ENCODE results near the gene AOC2. TPM values are rescaled to one million over a fixed set of nuclear protein-coding genes. Genes with fewer than 3 reads are reported as not detected.
"Not testable (repeated sequence)": the region's sequence is repeated elsewhere in the genome, so short reads cannot be mapped to it uniquely, and the experiment has no call there.

Gene AOC2
- total RNA-seq, 2 experiments from 2014 or later = 2.0 to 2.1 TPM

DNA sequence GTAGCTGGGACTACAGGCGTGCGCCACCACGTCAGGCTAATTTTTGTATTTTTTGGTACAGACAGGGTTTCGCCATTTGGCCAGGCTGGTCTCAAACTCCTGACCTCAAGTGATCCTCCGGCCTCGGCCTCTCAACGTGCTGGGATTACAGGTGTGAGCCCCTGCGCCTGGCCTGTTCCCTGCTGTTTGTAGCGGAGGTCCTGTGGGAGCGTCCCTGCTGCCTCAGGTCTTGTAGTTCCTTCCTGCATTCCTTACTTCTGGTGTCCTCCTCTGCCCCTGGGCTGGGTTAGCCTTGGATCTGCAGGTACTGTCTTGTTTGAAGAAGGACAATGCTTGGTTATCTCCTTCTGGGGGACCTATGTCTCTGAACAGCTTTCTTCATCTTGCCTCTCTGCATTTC lies 32.7 kb downstream of the AOC2 start:
- H3K27me3 Mint-ChIP-seq (ENCODE audit: low read depth) = peaks cover 9% of the 10 kb centered on the region
- ChIA-PET POLR2A (interaction anchor here (0.6 kb wide), 1 partner anchor 259 kb away, joined by 3 read pairs; no protein-coding TSS in a partner anchor), CTCF (no interaction called here)
- no peak for ATAC-seq
- H3K4me1 Mint-ChIP-seq (ENCODE audit: low read depth) = no peaks in the 10 kb centered on the region
- H3K27ac Mint-ChIP-seq = no peak overlapping the region
- no peak for DNase-seq
- no peaks in the 10 kb centered on the region for H3K36me3 Mint-ChIP-seq (ENCODE audit: low read depth)
- no peak overlapping the region for H3K4me3 Mint-ChIP-seq
- no peaks in the 10 kb centered on the region for H3K9me3 Mint-ChIP-seq (ENCODE audit: insufficient read depth)

- no peak for ATAC-seq
- DNase-seq = no peak
- Mint-ChIP-seq H3K4me1 (ENCODE audit: low read depth) (no peaks in the 10 kb centered on the region), H3K27me3 (ENCODE audit: low read depth) (peaks cover 9% of the 10 kb centered on the region), H3K4me3 (no peak overlapping the region), H3K9me3 (ENCODE audit: insufficient read depth) (no peaks in the 10 kb centered on the region), H3K36me3 (ENCODE audit: low read depth) (no peaks in the 10 kb centered on the region), H3K27ac (no peak overlapping the region)
- ChIA-PET POLR2A (interaction anchor here (0.6 kb wide), 1 partner anchor 120 kb away, joined by 3 read pairs; no protein-coding TSS in a partner anchor), CTCF (no interaction called here)
These were observed 33.9 kb downstream of the AOC2 start for GRCh38 chr17:42878123-42878880.

DNA sequence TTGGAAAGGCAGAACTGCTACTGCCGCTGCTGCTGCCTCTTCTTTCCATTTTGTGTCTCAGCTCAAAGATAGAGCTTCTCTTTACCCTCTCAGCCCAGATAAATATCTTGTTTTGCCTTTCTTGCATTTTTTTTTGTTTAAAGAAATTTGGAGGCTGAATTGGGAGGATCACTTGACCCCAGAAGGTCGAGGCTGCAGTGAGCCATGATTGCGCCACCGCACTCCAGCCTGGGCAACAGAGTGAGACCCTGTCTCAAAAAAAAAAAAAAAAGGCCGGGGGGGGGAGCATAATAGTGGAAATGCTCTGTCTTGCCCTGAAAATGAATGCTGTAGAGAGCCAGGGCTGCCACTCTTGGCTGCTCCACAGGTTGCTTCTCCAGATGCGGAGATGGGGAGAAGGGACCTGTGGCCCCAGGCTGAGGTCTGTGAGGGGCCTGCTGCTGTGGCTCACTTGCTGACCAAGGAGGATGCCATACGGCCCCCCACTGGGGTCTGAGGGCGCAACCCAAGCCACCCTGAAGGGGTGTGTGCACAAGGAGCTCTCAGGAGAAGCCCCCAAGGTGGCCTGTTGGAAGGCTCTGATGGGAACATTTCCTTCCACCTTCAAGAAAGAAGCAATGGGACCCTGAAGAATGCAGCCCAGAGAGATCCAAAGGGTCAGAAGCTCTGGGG lies 34.7 kb downstream of the AOC2 start:
- DNase-seq (no peak), ATAC-seq (no peak)
- H3K4me3 Mint-ChIP-seq = no peak overlapping the region
- ChIA-PET CTCF (interaction anchor here (0.9 kb wide), 1 partner anchor 59 kb away, joined by 3 read pairs; no protein-coding TSS in a partner anchor), POLR2A (interaction anchor here (0.6 kb wide), 1 partner anchor 119 kb away, joined by 3 read pairs; no protein-coding TSS in a partner anchor)
- H3K4me1 Mint-ChIP-seq (ENCODE audit: low read depth) = no peaks in the 10 kb centered on the region
- H3K27ac Mint-ChIP-seq = no peak overlapping the region
- peaks cover 9% of the 10 kb centered on the region for H3K27me3 Mint-ChIP-seq (ENCODE audit: low read depth)
- H3K9me3 Mint-ChIP-seq (ENCODE audit: insufficient read depth) = no peaks in the 10 kb centered on the region
- no peaks in the 10 kb centered on the region for H3K36me3 Mint-ChIP-seq (ENCODE audit: low read depth)

DNA sequence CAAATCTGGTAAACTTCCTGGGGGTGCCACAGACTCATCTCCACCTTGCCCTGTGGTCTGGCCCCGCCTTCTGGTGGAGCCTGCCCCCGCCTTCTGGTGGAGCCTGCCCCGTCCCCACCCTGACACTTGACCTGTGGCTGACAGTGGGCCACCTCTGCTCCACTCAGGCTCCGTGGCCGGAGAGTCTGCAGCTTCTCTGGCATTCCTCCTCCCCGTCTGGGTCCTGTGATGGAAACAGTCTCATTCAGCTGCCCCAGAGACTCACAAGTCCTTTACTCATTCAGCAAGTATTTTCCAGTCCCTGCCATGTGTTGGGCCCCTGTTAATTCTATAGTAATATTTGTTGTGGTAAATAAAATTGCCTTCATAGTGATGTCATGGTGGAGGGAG lies 35.2 kb downstream of the AOC2 start:
- H3K9me3 Mint-ChIP-seq (ENCODE audit: insufficient read depth) = no peaks in the 10 kb centered on the region
- CTCF ChIA-PET = interaction anchor here (0.9 kb wide), 1 partner anchor 59 kb away, joined by 3 read pairs; no protein-coding TSS in a partner anchor
- H3K27ac Mint-ChIP-seq = no peak overlapping the region
- DNase-seq (no peak), ATAC-seq (no peak)
- H3K4me1 Mint-ChIP-seq (ENCODE audit: low read depth) = no peaks in the 10 kb centered on the region
- peaks cover 9% of the 10 kb centered on the region for H3K27me3 Mint-ChIP-seq (ENCODE audit: low read depth)
- H3K4me3 Mint-ChIP-seq = no peak overlapping the region
- POLR2A ChIA-PET = no interaction called here
- H3K36me3 Mint-ChIP-seq (ENCODE audit: low read depth) = no peaks in the 10 kb centered on the region

- ChIA-PET CTCF (no interaction called here), POLR2A (no interaction called here)
- no peak overlapping the region for H3K4me3 Mint-ChIP-seq
- no peak overlapping the region for H3K27ac Mint-ChIP-seq
- ATAC-seq (no peak), DNase-seq (no peak)
- H3K36me3 Mint-ChIP-seq (ENCODE audit: low read depth) = no peaks in the 10 kb centered on the region
- H3K27me3 Mint-ChIP-seq (ENCODE audit: low read depth) = peaks cover 4% of the 10 kb centered on the region
- H3K9me3 Mint-ChIP-seq (ENCODE audit: insufficient read depth) = no peaks in the 10 kb centered on the region
- H3K4me1 Mint-ChIP-seq (ENCODE audit: low read depth) = no peaks in the 10 kb centered on the region
These were observed 36.5 kb downstream of the AOC2 start for GRCh38 chr17:42880776-42881310.

GRCh38 chr17:42881706-42882105 lies 37.3 kb downstream of the AOC2 start:
- POLR2A ChIA-PET = not testable (repeated sequence)

DNA sequence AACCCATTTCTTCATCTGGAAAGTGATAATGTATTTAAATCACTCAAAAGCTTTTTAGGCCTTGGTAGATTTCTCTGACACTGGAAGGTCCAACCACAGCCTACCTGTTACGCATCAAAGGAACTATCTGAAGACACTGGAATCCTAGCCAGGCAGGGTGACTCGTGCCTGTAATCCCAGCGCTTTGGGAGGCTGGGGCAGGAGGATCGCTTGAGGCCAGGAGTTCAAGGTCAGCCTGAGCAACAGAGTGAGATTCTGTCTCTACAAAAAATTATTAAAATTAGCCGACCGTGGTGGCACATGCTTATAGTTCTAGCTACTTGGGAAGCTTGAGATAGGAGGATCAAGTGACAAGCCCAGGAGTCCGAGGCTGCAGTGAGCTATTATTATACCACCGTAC lies 37.8 kb downstream of the AOC2 start:
- Mint-ChIP-seq H3K4me3 (no peak overlapping the region), H3K36me3 (ENCODE audit: low read depth) (no peaks in the 10 kb centered on the region), H3K4me1 (ENCODE audit: low read depth) (no peaks in the 10 kb centered on the region), H3K9me3 (ENCODE audit: insufficient read depth) (no peaks in the 10 kb centered on the region), H3K27ac (no peak overlapping the region), H3K27me3 (ENCODE audit: low read depth) (peaks cover 2% of the 10 kb centered on the region)
- CTCF ChIA-PET = no interaction called here
- no peak for ATAC-seq
- no peak for DNase-seq
- POLR2A ChIA-PET = no interaction called here

More at GRCh38 chr17:42881706-42882105, 37.3 kb downstream of the AOC2 start:
- ATAC-seq; H3K36me3 Mint-ChIP-seq (ENCODE audit: low read depth); DNase-seq; H3K27me3 Mint-ChIP-seq (ENCODE audit: low read depth); CTCF ChIA-PET; H3K27ac Mint-ChIP-seq; H3K9me3 Mint-ChIP-seq (ENCODE audit: insufficient read depth); H3K4me3 Mint-ChIP-seq; H3K4me1 Mint-ChIP-seq (ENCODE audit: low read depth): not testable (repeated sequence)

DNA sequence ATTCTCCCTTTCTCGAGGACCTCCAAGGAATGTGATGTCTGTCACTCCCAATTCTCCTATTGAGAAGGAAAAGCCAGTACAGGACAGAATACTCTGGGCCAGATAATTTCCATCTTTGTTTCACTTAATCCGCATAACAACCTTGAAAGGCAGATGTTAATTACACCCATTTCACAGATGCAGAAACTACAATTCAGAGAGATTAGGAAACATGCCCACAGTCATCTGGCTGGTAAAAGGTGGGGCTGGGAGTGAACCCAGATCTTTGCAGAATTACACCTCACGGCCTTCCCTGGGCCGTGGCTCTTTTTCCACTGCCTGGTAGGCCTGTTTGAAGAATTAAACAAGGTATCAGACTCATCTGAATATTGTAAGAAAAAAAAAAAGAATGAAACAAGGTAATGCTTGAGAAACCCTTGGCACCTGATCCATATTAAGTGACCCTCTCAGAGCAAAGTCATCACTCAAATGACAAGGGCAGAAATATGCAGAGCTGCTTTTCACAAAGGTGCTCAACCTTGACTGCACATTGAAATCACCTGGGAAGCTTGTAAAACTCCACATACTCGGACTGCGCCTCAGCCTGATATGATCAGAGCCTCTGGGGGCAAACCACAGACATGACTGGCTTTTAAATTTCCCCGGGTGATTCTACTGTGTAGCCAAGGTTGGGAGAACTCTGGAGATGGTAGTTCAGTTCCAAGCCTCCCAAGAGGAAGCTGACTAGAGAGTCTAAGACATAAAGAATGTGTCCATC lies 39.6 kb downstream of the AOC2 start:
- no peak overlapping the region for H3K27ac Mint-ChIP-seq
- H3K4me3 Mint-ChIP-seq = no peak overlapping the region
- no peaks in the 10 kb centered on the region for H3K9me3 Mint-ChIP-seq (ENCODE audit: insufficient read depth)
- H3K4me1 Mint-ChIP-seq (ENCODE audit: low read depth) = no peaks in the 10 kb centered on the region
- POLR2A ChIA-PET = no interaction called here
- CTCF ChIA-PET = interaction anchor here (1.2 kb wide), 1 partner anchor 60 kb away, joined by 3 read pairs; the partner anchor contains the start of gene BECN1
- peaks cover 2% of the 10 kb centered on the region for H3K27me3 Mint-ChIP-seq (ENCODE audit: low read depth)
- H3K36me3 Mint-ChIP-seq (ENCODE audit: low read depth) = no peaks in the 10 kb centered on the region
- no peak for ATAC-seq
- DNase-seq = no peak

- POLR2A ChIA-PET = interaction anchor here (0.5 kb wide), 1 partner anchor 27 kb away, joined by 4 read pairs; no protein-coding TSS in a partner anchor
- H3K27ac Mint-ChIP-seq; H3K9me3 Mint-ChIP-seq (ENCODE audit: insufficient read depth); H3K4me3 Mint-ChIP-seq; ATAC-seq; H3K4me1 Mint-ChIP-seq (ENCODE audit: low read depth); H3K36me3 Mint-ChIP-seq (ENCODE audit: low read depth); DNase-seq; H3K27me3 Mint-ChIP-seq (ENCODE audit: low read depth); CTCF ChIA-PET: not testable (repeated sequence)
These were observed 41.4 kb downstream of the AOC2 start for GRCh38 chr17:42885806-42886205.

DNA sequence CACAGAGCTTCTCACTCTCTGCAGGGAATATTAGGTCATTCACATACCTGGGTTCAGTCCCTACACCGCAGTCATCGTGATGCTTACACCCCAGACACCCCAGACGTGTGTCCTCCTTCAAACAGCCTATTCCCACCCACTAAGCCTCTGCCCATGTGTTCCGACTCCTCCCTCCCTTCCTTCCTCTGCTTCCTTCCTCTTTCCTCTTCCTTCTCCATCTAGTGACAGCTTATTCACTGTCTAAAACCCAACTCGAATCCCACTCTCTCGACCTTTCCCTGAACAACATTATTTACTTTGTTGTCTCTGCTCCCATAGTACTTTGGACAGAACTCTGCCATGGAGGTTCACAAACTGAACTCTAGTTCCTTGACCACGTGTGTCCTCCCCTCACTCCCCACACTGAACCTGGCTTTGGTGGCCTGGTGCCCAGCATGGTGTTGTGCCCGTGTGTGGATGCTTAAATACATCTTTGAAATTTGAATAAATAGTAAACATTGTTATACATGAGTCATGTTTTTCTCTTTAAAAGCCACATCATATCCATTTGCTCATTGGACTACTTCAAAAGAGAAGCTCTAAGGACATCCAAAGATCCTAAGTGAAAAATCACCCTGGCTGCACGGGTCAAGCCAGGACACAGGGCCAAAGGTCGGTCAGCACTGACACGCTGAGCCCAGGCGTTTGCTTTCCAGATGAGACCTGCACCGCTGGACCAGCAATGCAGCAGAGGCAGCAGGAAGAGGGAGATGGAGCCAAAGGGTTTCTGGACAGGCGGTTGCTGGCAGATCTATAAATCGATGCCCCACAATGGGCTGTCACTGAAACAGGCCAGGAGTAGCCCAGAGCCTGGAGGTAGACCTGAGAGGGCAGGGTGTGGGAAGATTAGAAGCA lies 42.1 kb downstream of the AOC2 start:
- H3K9me3 Mint-ChIP-seq (ENCODE audit: insufficient read depth) = no peaks in the 10 kb centered on the region

DNA sequence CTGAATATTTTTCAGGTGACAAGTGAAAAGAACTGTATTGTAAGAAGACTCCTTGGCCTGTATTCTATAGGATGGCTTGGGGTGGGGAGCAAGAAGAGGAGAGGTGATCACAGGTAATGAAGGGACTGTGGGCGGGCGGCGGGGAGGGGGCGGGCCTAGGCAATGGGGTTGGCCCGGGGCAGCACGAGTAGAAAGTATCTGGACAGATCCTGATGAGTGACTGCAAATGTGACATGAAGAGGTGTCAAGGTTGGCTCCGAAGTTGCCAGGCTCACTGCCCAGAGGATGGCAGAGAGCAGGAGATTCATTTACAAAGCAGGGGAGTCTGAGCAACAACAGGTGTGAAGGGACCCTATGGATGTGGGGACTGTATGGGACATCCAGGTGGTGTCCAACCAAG lies 45.4 kb downstream of the AOC2 start:
- no peaks in the 10 kb centered on the region for H3K9me3 Mint-ChIP-seq (ENCODE audit: insufficient read depth)
- no peaks in the 10 kb centered on the region for H3K36me3 Mint-ChIP-seq (ENCODE audit: low read depth)
- no peaks in the 10 kb centered on the region for H3K4me1 Mint-ChIP-seq (ENCODE audit: low read depth)
- H3K27me3 Mint-ChIP-seq (ENCODE audit: low read depth) = peaks cover 14% of the 10 kb centered on the region
- POLR2A ChIA-PET = no interaction called here
- no peak overlapping the region for H3K27ac Mint-ChIP-seq
- H3K4me3 Mint-ChIP-seq = no peak overlapping the region
- CTCF ChIA-PET = interaction anchor here (1.4 kb wide), 1 partner anchor 108 kb away, joined by 5 read pairs; the partner anchor contains the start of gene RPL27
- DNase-seq (no peak), ATAC-seq (no peak)

More for the DNA sequence above, 42.1 kb downstream of the AOC2 start:
- no peak for DNase-seq
- POLR2A ChIA-PET = interaction anchor here (0.5 kb wide), 1 partner anchor 28 kb away, joined by 4 read pairs; no protein-coding TSS in a partner anchor
- Mint-ChIP-seq H3K27ac (no peak overlapping the region), H3K36me3 (ENCODE audit: low read depth) (no peaks in the 10 kb centered on the region), H3K4me1 (ENCODE audit: low read depth) (no peaks in the 10 kb centered on the region), H3K4me3 (no peak overlapping the region), H3K27me3 (ENCODE audit: low read depth) (peaks cover 4% of the 10 kb centered on the region)
- CTCF ChIA-PET = no interaction called here
- ATAC-seq = no peak
